Raji (cell line): ENCODE results near the gene HOXB9.
A peak's percentile ranks its signal among the peaks of the same experiment; 100 is the strongest.

Experiments
- POLR2A ChIP-seq: IDR thresholded peaks from 2 replicates; pipeline ENCODE4 v1.6.1; 2011; ENCODE audit warnings: low read depth, low read length, control low read depth; ENCODE audit not compliant: insufficient read depth

The HOXB9 gene

GRCh38 chr17:48612456-48612853 lies 13.7 kb downstream of the HOXB9 start:
- TF ChIP-seq POLR2A = no peak

GRCh38 chr17:48611681-48612455 lies 14.3 kb downstream of the HOXB9 start:
- no peak for TF ChIP-seq POLR2A

GRCh38 chr17:48611213-48611612 lies 14.9 kb downstream of the HOXB9 start:
- no peak for TF ChIP-seq POLR2A

- TF ChIP-seq POLR2A = peak; percentile 33; the same call in 1 of the 2 replicates
Measured at GRCh38 chr17:48610282-48611211, 15.6 kb downstream of the HOXB9 start, which contains the start of gene HOXB7. HOXB7 (minus strand) TSS chr17:48611017; CDS start chr17:48610918, 99 bp downstream.

- TF ChIP-seq POLR2A = no peak
Measured at GRCh38 chr17:48609759-48610281, 16.3 kb downstream of the HOXB9 start.

- TF ChIP-seq POLR2A = no peak
Measured at GRCh38 chr17:48609033-48609432, 17.1 kb downstream of the HOXB9 start.

GRCh38 chr17:48608494-48608834 lies 17.7 kb downstream of the HOXB9 start:
- TF ChIP-seq POLR2A = no peak

- TF ChIP-seq POLR2A = no peak
Measured at GRCh38 chr17:48606892-48607614, 19.1 kb downstream of the HOXB9 start.

GRCh38 chr17:48605991-48606891 lies 19.9 kb downstream of the HOXB9 start:
- TF ChIP-seq POLR2A = no peak

- TF ChIP-seq POLR2A = no peak
Measured at GRCh38 chr17:48605409-48605919, 20.7 kb downstream of the HOXB9 start.

GRCh38 chr17:48604770-48605329 lies 21.3 kb downstream of the HOXB9 start, which contains the start of gene HOXB6:
HOXB6 (minus strand) TSS chr17:48604986; CDS start chr17:48598150, 6,836 bp downstream.
- TF ChIP-seq POLR2A = no peak

- TF ChIP-seq POLR2A = no peak
Measured at GRCh38 chr17:48603959-48604769, 22.0 kb downstream of the HOXB9 start.

GRCh38 chr17:48601539-48602425 lies 24.4 kb downstream of the HOXB9 start:
- TF ChIP-seq POLR2A = no peak
